A204.1 (cell line): Measurements from ENCODE around the gene LIN37.
A peak's percentile ranks its signal among the peaks of the same experiment; 100 is the strongest.

Experiments used
- FAIRE-seq: peaks from 2 replicates; lab custom pipeline; 2012; peaks lifted over from hg19 to GRCh38; lab: Jason Lieb, UNC

The LIN37 gene

GRCh38 chr19:35748106-35749020 lies at the start of gene LIN37:
Gene LIN37 (plus strand): TSS chr19:35748576. CDS start chr19:35748725, 149 bp downstream.
- FAIRE-seq: peak; percentile 97

- FAIRE-seq: peak; percentile 96
Measured at GRCh38 chr19:35702223-35703012, 46.0 kb upstream of the LIN37 start.

- no peak for FAIRE-seq
Measured at GRCh38 chr19:35703343-35703742, 45.0 kb upstream of the LIN37 start.

GRCh38 chr19:35704218-35704617 lies 44.2 kb upstream of the LIN37 start, which contains the start of gene ZBTB32:
Gene ZBTB32 (plus strand): TSS chr19:35704558. CDS start chr19:35714627, 10,069 bp downstream.
- no peak for FAIRE-seq

- FAIRE-seq: no peak
Measured at GRCh38 chr19:35708391-35708790, 40.0 kb upstream of the LIN37 start.

- no peak for FAIRE-seq
Measured at GRCh38 chr19:35710784-35711723, 37.3 kb upstream of the LIN37 start.

GRCh38 chr19:35712567-35713505 lies 35.5 kb upstream of the LIN37 start:
- no peak for FAIRE-seq

- FAIRE-seq: no peak
Measured at GRCh38 chr19:35713506-35713850, 34.9 kb upstream of the LIN37 start.

GRCh38 chr19:35713904-35714495 lies 34.4 kb upstream of the LIN37 start:
- FAIRE-seq: no peak

- no peak for FAIRE-seq
Measured at GRCh38 chr19:35714601-35715354, 33.6 kb upstream of the LIN37 start.

- FAIRE-seq: no peak
Measured at GRCh38 chr19:35715355-35715809, 33.0 kb upstream of the LIN37 start.

- no peak for FAIRE-seq
Measured at GRCh38 chr19:35715981-35716800, 32.2 kb upstream of the LIN37 start.

- no peak for FAIRE-seq
Measured at GRCh38 chr19:35716801-35717664, 31.3 kb upstream of the LIN37 start.

GRCh38 chr19:35717665-35718344 lies 30.6 kb upstream of the LIN37 start, which contains the start of gene KMT2B:
Gene KMT2B (plus strand): TSS chr19:35718003. CDS start chr19:35718019, 16 bp downstream.
- FAIRE-seq: no peak

- FAIRE-seq: no peak
Measured at GRCh38 chr19:35718345-35719041, 29.9 kb upstream of the LIN37 start.

- no peak for FAIRE-seq
Measured at GRCh38 chr19:35719402-35720162, 28.8 kb upstream of the LIN37 start.
